ENCODE data around the gene RAB4A. TPM values are rescaled to one million over a fixed set of nuclear protein-coding genes. Genes with fewer than 3 reads are reported as not detected.

Gene RAB4A
- total and polyA plus RNA-seq, 9 of the 15 experiments (the other 6 are each of a cell fraction or from before 2014, with no cell fraction given): 8.3 to 61.0 (median 26.7) TPM

GRCh38 chr1:229270547-229271447, at the start of gene RAB4A (continued):
- no peak for TF ChIP-seq NFIC (IDR thresholded peaks at IDR 0.05)
- TF ChIP-seq PKNOX1 (IDR thresholded peaks at IDR 0.05): no peak
- TF ChIP-seq SP2 (IDR thresholded peaks at IDR 0.05; ENCODE audit: extremely low read depth, low read depth, low read length, poor library complexity, severe bottlenecking): no peak
- no peak for TF ChIP-seq EWSR1 (IDR thresholded peaks at IDR 0.05; ENCODE audit: borderline replicate concordance, low read depth, partially characterized antibody)
- TF ChIP-seq DMBX1 (CRISPR knock-in tag; IDR thresholded peaks at IDR 0.05; ENCODE audit: borderline replicate concordance): peak; percentile 87; the same call in 1 of the 2 replicates
- TF ChIP-seq MECOM (CRISPR knock-in tag; IDR thresholded peaks at IDR 0.05): no peak
- no peak for TF ChIP-seq ZNF512 (tag; IDR thresholded peaks at IDR 0.05)
- no peak for TF ChIP-seq TCFL5 (CRISPR knock-in tag; conservative IDR thresholded peaks at IDR 0.05)
- TF ChIP-seq SREBF2 (CRISPR knock-in tag; IDR thresholded peaks at IDR 0.05): no peak
- no peak for TF ChIP-seq TAF7 (tag; IDR thresholded peaks at IDR 0.05)
- no peak for TF ChIP-seq FOXK1 (CRISPR knock-in tag; IDR thresholded peaks at IDR 0.05; ENCODE audit: borderline replicate concordance)
- TF ChIP-seq HDGF (IDR thresholded peaks at IDR 0.05): no peak
- peak; percentile 79 for TF ChIP-seq ELF2 (CRISPR knock-in tag; IDR thresholded peaks at IDR 0.05)
- TF ChIP-seq STAG1 (CRISPR knock-in tag; IDR thresholded peaks at IDR 0.05; ENCODE audit: borderline replicate concordance): peak; percentile 36; the same call in 1 of the 2 replicates
- TF ChIP-seq GMEB1 (CRISPR knock-in tag; IDR thresholded peaks at IDR 0.05): peak; percentile 75
- TF ChIP-seq DLX4 (CRISPR knock-in tag; IDR thresholded peaks at IDR 0.05): no peak
- no peak for TF ChIP-seq THRAP3 (IDR thresholded peaks at IDR 0.05; ENCODE audit: borderline replicate concordance)
- TF ChIP-seq MCM2 (IDR thresholded peaks at IDR 0.05; ENCODE audit: low read depth): no peak
- TF ChIP-seq SMAD3 (CRISPR knock-in tag; conservative IDR thresholded peaks at IDR 0.05): 0 out of 2 replicates have a peak, but pooled peaks have one; percentile 64
- no peak; the same call in 1 of the 2 replicates for TF ChIP-seq ZBTB7A (IDR thresholded peaks at IDR 0.05; ENCODE audit: borderline replicate concordance, control insufficient read depth, low read depth, low read length)
- TF ChIP-seq SFPQ (IDR thresholded peaks at IDR 0.05; ENCODE audit: low read depth, low read length): no peak
